Breast epithelium (tissue), 3 donors: ENCODE results near the gene FLRT2.

Experiments used
- POLR2A ChIP-seq: fragments of 450-650 bp; IDR thresholded peaks from one replicate; pipeline ENCODE4 v1.6.1; 2016; ENCODE audit warnings: antibody characterized with exemption, mild to moderate bottlenecking, moderate library complexity
- TF ChIP-seq, protein P1 (sequence below), 3 donors: fragments of 450-650 bp; IDR thresholded peaks; one replicate each; pipeline ENCODE4 v1.5.1; 2016 to 2017; ENCODE audit warnings: antibody characterized with exemption in 3 of 3, mild to moderate bottlenecking in 3 of 3, moderate library complexity in 3 of 3

DNA sequence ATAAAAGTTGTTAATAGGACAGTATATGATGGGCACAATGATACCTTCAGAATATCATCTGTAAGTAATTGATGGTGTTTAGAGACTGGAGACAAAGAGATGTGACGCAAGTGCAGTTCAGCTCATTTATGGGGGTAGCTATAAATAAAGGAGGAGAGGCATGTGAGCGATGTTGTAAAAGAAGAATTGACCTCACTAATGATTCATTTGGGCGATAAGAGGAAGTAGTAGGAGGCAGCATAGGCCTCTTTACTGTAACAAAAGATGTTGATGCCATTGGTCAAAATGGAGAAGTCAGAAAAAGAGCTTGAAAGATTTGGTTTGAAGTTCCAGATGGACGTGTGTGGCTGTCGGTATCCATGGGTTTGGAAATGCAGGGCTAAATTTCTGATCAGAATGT, 70.0 kb downstream of the FLRT2 start:
- TF ChIP-seq, protein P1, sequence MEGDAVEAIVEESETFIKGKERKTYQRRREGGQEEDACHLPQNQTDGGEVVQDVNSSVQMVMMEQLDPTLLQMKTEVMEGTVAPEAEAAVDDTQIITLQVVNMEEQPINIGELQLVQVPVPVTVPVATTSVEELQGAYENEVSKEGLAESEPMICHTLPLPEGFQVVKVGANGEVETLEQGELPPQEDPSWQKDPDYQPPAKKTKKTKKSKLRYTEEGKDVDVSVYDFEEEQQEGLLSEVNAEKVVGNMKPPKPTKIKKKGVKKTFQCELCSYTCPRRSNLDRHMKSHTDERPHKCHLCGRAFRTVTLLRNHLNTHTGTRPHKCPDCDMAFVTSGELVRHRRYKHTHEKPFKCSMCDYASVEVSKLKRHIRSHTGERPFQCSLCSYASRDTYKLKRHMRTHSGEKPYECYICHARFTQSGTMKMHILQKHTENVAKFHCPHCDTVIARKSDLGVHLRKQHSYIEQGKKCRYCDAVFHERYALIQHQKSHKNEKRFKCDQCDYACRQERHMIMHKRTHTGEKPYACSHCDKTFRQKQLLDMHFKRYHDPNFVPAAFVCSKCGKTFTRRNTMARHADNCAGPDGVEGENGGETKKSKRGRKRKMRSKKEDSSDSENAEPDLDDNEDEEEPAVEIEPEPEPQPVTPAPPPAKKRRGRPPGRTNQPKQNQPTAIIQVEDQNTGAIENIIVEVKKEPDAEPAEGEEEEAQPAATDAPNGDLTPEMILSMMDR (IDR thresholded peaks at IDR 0.05), result no peak
- TF ChIP-seq POLR2A, result no peak
